B cell (primary cell): ENCODE data around the gene ORC2. TPM values are rescaled to one million over a fixed set of nuclear protein-coding genes. Genes with fewer than 3 reads are reported as not detected.

Source experiments
- ATAC-seq: fragments of 200-7000 bp; cut with Tn5 transposase; one replicate; pipeline ENCODE4 v1.10.0; 2021; ENCODE audit warnings: low read depth, mild to moderate bottlenecking, moderate number of reproducible peaks, moderate library complexity
- CTCF ChIA-PET: fragments of 350-600 bp; sonication (Branson Sonifier 250); formaldehyde crosslinking; loops from one replicate; lab custom pipeline; 2021; ENCODE audit warnings: antibody characterized with exemption, inconsistent platforms; lab: Charles Lee
- POLR2A ChIA-PET: fragments of 350-600 bp; sonication (Branson Sonifier 250); formaldehyde crosslinking; loops from one replicate; lab custom pipeline; 2021; ENCODE audit warnings: antibody characterized with exemption; lab: Charles Lee
- DNase-seq: peaks from one replicate; pipeline ENCODE4 v3.0.0; 2013
- H2AFZ ChIP-seq: 2 replicates; pipeline ENCODE4 v1.6.1; 2012; ENCODE audit warnings: mild to moderate bottlenecking, low read depth, low read length; ENCODE audit not compliant: insufficient read depth, poor library complexity, severe bottlenecking
- H3K27ac ChIP-seq, 2 donors: 1 replicate in 1 of 2; 2 replicates in 1 of 2; pipeline ENCODE4 v1.5.1; 2012 to 2013; ENCODE audit warnings: low read length in 2 of 2, mild to moderate bottlenecking in 2 of 2, moderate library complexity in 1 of 2
- H3K27me3 ChIP-seq, 4 experiments: fragments of 200-600 bp in 1 of 4; sonication (generic) in 1 of 4; replicated peaks in 1 of 4; 1 replicate in 2 of 4; 2 replicates in 2 of 4; pipeline versions ENCODE4 v1.6.1 to v1.7.0; 2013 to 2016; ENCODE audit warnings: low read length in 3 of 4, mild to moderate bottlenecking in 2 of 4, mixed read lengths in 1 of 4, moderate library complexity in 1 of 4; ENCODE audit not compliant: insufficient read depth in 4 of 4, control insufficient read depth in 3 of 4; ENCODE audit errors: control extremely low read depth in 1 of 4
- H3K36me3 ChIP-seq, 2 experiments: replicated peaks in 1 of 2; 1 replicate in 1 of 2; 2 replicates in 1 of 2; pipeline versions ENCODE4 v1.6.1 to v1.7.1; 2013; ENCODE audit warnings: low read length in 1 of 2; ENCODE audit not compliant: insufficient read depth in 2 of 2, control insufficient read depth in 1 of 2; ENCODE audit errors: control extremely low read depth in 1 of 2, extremely low read depth in 1 of 2
- H3K4me1 ChIP-seq, 2 donors: fragments of 200-600 bp in 1 of 2; sonication (generic) in 1 of 2; 1 replicate in 1 of 2; 2 replicates in 1 of 2; pipeline versions ENCODE4 v1.5.1 to v1.6.1; 2013 to 2017; ENCODE audit warnings: low read length in 2 of 2; ENCODE audit not compliant: control insufficient read depth in 2 of 2, insufficient read depth in 2 of 2
- H3K4me2 ChIP-seq: replicated peaks from 2 replicates; pipeline ENCODE3; 2012; ENCODE audit warnings: mild to moderate bottlenecking, low read depth, low read length; ENCODE audit not compliant: poor library complexity, severe bottlenecking
- H3K4me3 ChIP-seq, 5 experiments: fragments of 200-600 bp in 1 of 5; sonication (generic) in 1 of 5; 1 replicate in 3 of 5; 2 replicates in 2 of 5; pipeline versions ENCODE4 v1.5.1 to v1.7.0; 2011 to 2016; ENCODE audit warnings: low read length in 4 of 5, mild to moderate bottlenecking in 4 of 5, low read depth in 2 of 5, control low read depth in 1 of 5, moderate library complexity in 1 of 5; ENCODE audit not compliant: insufficient read depth in 1 of 5; ENCODE audit errors: control extremely low read depth in 1 of 5, extremely low read depth in 1 of 5
- H3K79me2 ChIP-seq: fragments of 200-600 bp; sonication (generic); one replicate; pipeline ENCODE4 v1.6.0; 2016; ENCODE audit warnings: low read length; ENCODE audit not compliant: control insufficient read depth, insufficient read depth
- H3K9ac ChIP-seq: fragments of 200-600 bp; sonication (generic); 2 replicates; pipeline ENCODE4 v1.6.1; 2017; ENCODE audit warnings: mild to moderate bottlenecking, low read length, moderate library complexity
- H3K9me3 ChIP-seq, 3 donors: one replicate each; pipeline versions ENCODE4 v1.6.1 to v1.7.1; 2013; ENCODE audit warnings: low read length in 2 of 3; ENCODE audit not compliant: control insufficient read depth in 2 of 3, insufficient read depth in 1 of 3; ENCODE audit errors: control extremely low read depth in 1 of 3
- H4K20me1 ChIP-seq: 2 replicates; pipeline ENCODE4 v1.6.0; 2012; ENCODE audit warnings: mild to moderate bottlenecking, low read length; ENCODE audit not compliant: insufficient read depth, control insufficient read depth, poor library complexity, severe bottlenecking
- H3K27ac Mint-ChIP-seq: one replicate; pipeline ENCODE4 v1.8.0; 2021; ENCODE audit warnings: mixed read lengths
- H3K27me3 Mint-ChIP-seq: one replicate; pipeline ENCODE4 v1.8.0; 2021; ENCODE audit warnings: mixed read lengths
- H3K4me1 Mint-ChIP-seq: one replicate; pipeline ENCODE4 v1.8.0; 2021; ENCODE audit warnings: mixed read lengths
- H3K4me3 Mint-ChIP-seq: one replicate; pipeline ENCODE4 v1.8.0; 2021; ENCODE audit warnings: mixed read lengths
- H3K9me3 Mint-ChIP-seq: one replicate; pipeline ENCODE4 v1.8.0; 2022; ENCODE audit warnings: mixed read lengths; ENCODE audit not compliant: insufficient read depth
- CTCF ChIP-seq: fragments of 200-600 bp; IDR thresholded peaks from one replicate; pipeline ENCODE4 v1.8.0; 2022; ENCODE audit warnings: antibody characterized with exemption, mild to moderate bottlenecking
- EZH2 ChIP-seq: IDR thresholded peaks from 2 replicates; pipeline ENCODE4 v1.6.1; 2012; ENCODE audit warnings: borderline replicate concordance, low read depth, mild to moderate bottlenecking, moderate library complexity, low read length; ENCODE audit not compliant: insufficient read depth, poor library complexity, severe bottlenecking
- WGBS: methylation state at CpG from one replicate; pipeline ENCODE4 v1.1.5; 2013; ENCODE audit warnings: missing lambda C conversion rate; ENCODE audit not compliant: insufficient coverage; 5-methylcytosine and 5-hydroxymethylcytosine counted together
- intact Hi-C: fragments of 100-400 bp; cut with micrococcal nuclease; formaldehyde crosslinking; loops from one replicate; pipeline ENCODE4 v1.10.0; 2022
- polyA plus RNA-seq: library from polyadenylated mRNA; depleted of rRNA; stranded (reverse); fragments of >200 nt; gene quantifications from 2 replicates; pipeline ENCODE4 v1.2.3, GENCODE V29; 2012
- total RNA-seq, 2 donors: library from RNA; stranded (reverse); fragments of 120-200 nt in 1 of 2; gene quantifications; 1 replicate in 1 of 2; 2 replicates in 1 of 2; pipeline versions ENCODE4 v1.2.3 to v1.2.4, GENCODE V29; 2013 to 2022

ORC2 gene
- total and polyA plus RNA-seq, 2 donors (not counting 1 experiment from before 2014, with no cell fraction given): 6.4 to 50.6 TPM

- H3K79me2 ChIP-seq: no peaks in the 10 kb centered on the region
- no CpG with 5 or more reads among the region's 2 CpGs for WGBS
- H3K4me3 ChIP-seq: no peak overlapping the region
- no peaks in the 10 kb centered on the region for H3K27me3 ChIP-seq
- TF ChIP-seq EZH2 (no peak), CTCF (no peak)
- H3K4me2 ChIP-seq: no peak overlapping the region
- ChIA-PET POLR2A (no interaction called here), CTCF (no interaction called here)
- intact Hi-C loops: no loop called here
- no peaks in the 10 kb centered on the region for H3K4me1 ChIP-seq
- Mint-ChIP-seq H3K4me1 (no peaks in the 10 kb centered on the region), H3K27me3 (no peaks in the 10 kb centered on the region), H3K4me3 (no peak overlapping the region), H3K27ac (no peak overlapping the region), H3K9me3 (no peaks in the 10 kb centered on the region)
- no peak overlapping the region for H2AFZ ChIP-seq
- H3K36me3 ChIP-seq: peaks cover 10 to 52% of the 10 kb centered on the region in 2 experiments
- ATAC-seq (no peak), DNase-seq (no peak)
- H4K20me1 ChIP-seq: no peaks in the 10 kb centered on the region
- no peak overlapping the region for H3K9ac ChIP-seq
- no peaks in the 10 kb centered on the region for H3K9me3 ChIP-seq
- H3K27ac ChIP-seq: no peak overlapping the region
Measured at GRCh38 chr2:200985799-200986198, 22.3 kb upstream of the ORC2 start.

GRCh38 chr2:200976710-200977109, 13.2 kb upstream of the ORC2 start:
- TF ChIP-seq EZH2 (no peak), CTCF (no peak)
- ATAC-seq (no peak), DNase-seq (no peak)
- Histone ChIP-seq H4K20me1 (no peaks in the 10 kb centered on the region), H3K27ac (no peak overlapping the region), H3K9me3 (no peaks in the 10 kb centered on the region), H3K4me1 (no peaks in the 10 kb centered on the region), H3K9ac (no peak overlapping the region), H3K79me2 (no peaks in the 10 kb centered on the region), H3K4me2 (no peak overlapping the region), H3K27me3 (no peaks in the 10 kb centered on the region), H3K4me3 (no peak overlapping the region), H2AFZ (no peak overlapping the region), H3K36me3 (peaks cover 4 to 17% of the 10 kb centered on the region in 2 experiments)
- H3K4me3 Mint-ChIP-seq: no peak overlapping the region
- intact Hi-C loops: no loop called here
- no peaks in the 10 kb centered on the region for H3K4me1 Mint-ChIP-seq
- ChIA-PET CTCF (interaction anchor here (0.8 to 2.2 kb wide), 2 partner anchors 12 to 14 kb away, joined by 3 to 11 read pairs; partner anchors contain the start of gene ORC2), POLR2A (no interaction called here)
- no peaks in the 10 kb centered on the region for H3K27me3 Mint-ChIP-seq
- no peak overlapping the region for H3K27ac Mint-ChIP-seq
- no peaks in the 10 kb centered on the region for H3K9me3 Mint-ChIP-seq
